ENCODE data around the gene PPP1R8.
A peak's percentile ranks its signal among the peaks of the same experiment; 100 is the strongest.

Gene PPP1R8

GRCh38 chr1:27879374-27880082 lies 48.9 kb downstream of the PPP1R8 start:
- H3K4ac ChIP-seq (ENCODE audit: low read depth in 1 of 2, low read length in 2 of 2): no peak overlapping the region
- no peak for DNase-seq
- H3K18ac ChIP-seq (ENCODE audit: low read depth in 1 of 2, low read length in 2 of 2): no peak overlapping the region
- H3K4me2 ChIP-seq (ENCODE audit: low read length, poor library complexity, severe bottlenecking): no peak overlapping the region
- WGBS: 88% methylated on average over 10 of the region's 10 CpGs
- H3K36me3 ChIP-seq (ENCODE audit: control insufficient read depth in 1 of 2, insufficient read depth in 2 of 2, low read depth in 1 of 2, low read length in 2 of 2): peaks cover 26 to 40% of the 10 kb centered on the region in 2 experiments
- H3K27me3 ChIP-seq (ENCODE audit: control insufficient read depth in 1 of 2, insufficient read depth in 1 of 2, low read length in 2 of 2): no peaks in the 10 kb centered on the region
- no peak overlapping the region for H3K4me3 ChIP-seq (ENCODE audit: insufficient read depth in 1 of 2, low read depth in 1 of 2, low read length in 2 of 2)
- no peak overlapping the region for H3K27ac ChIP-seq (ENCODE audit: low read length, poor library complexity, severe bottlenecking)
- no peak overlapping the region for H2AFZ ChIP-seq (ENCODE audit: low read depth, low read length)
- H2BK15ac ChIP-seq (ENCODE audit: low read depth, poor library complexity, severe bottlenecking): no peak overlapping the region
- H2AK5ac ChIP-seq (ENCODE audit: low read length, severe bottlenecking): no peak overlapping the region
- H4K8ac ChIP-seq (ENCODE audit: low read length): no peak overlapping the region
- no peak overlapping the region for H2BK120ac ChIP-seq (ENCODE audit: low read depth, low read length)
- H3K9me3 ChIP-seq (ENCODE audit: control insufficient read depth, low read length): no peaks in the 10 kb centered on the region
- H3K9ac ChIP-seq (ENCODE audit: low read length): no peak overlapping the region
- peak overlapping the region; percentile 15 for H4K91ac ChIP-seq (ENCODE audit: low read length)
- H2BK12ac ChIP-seq (ENCODE audit: low read length in 2 of 2): no peak overlapping the region
- H3K79me1 ChIP-seq (replicated peaks; ENCODE audit: low read length, poor library complexity, severe bottlenecking): no peaks in the 10 kb centered on the region
- no peak overlapping the region for H3K14ac ChIP-seq (ENCODE audit: low read length in 2 of 2)
- peaks cover 12% of the 10 kb centered on the region for H3K4me1 ChIP-seq (ENCODE audit: control insufficient read depth, insufficient read depth, low read depth, low read length)
- no peak overlapping the region for H3K23ac ChIP-seq (ENCODE audit: low read length in 2 of 2)
- no peak overlapping the region for H2BK5ac ChIP-seq (ENCODE audit: low read depth, low read length, poor library complexity, severe bottlenecking)

- no peak overlapping the region for H2AFZ ChIP-seq (ENCODE audit: low read depth, low read length)
- no peak overlapping the region for H3K4ac ChIP-seq (ENCODE audit: low read depth in 1 of 2, low read length in 2 of 2)
- no peaks in the 10 kb centered on the region for H3K9me3 ChIP-seq (ENCODE audit: control insufficient read depth, low read length)
- no peaks in the 10 kb centered on the region for H3K79me1 ChIP-seq (replicated peaks; ENCODE audit: low read length, poor library complexity, severe bottlenecking)
- WGBS: 96% methylated on average over 6 of the region's 6 CpGs
- H2BK15ac ChIP-seq (ENCODE audit: low read depth, poor library complexity, severe bottlenecking): no peak overlapping the region
- H3K4me3 ChIP-seq (ENCODE audit: insufficient read depth in 1 of 2, low read depth in 1 of 2, low read length in 2 of 2): no peak overlapping the region
- H3K36me3 ChIP-seq (ENCODE audit: control insufficient read depth in 1 of 2, insufficient read depth in 2 of 2, low read depth in 1 of 2, low read length in 2 of 2): peaks cover 41 to 51% of the 10 kb centered on the region in 2 experiments
- no peak overlapping the region for H3K27ac ChIP-seq (ENCODE audit: low read length, poor library complexity, severe bottlenecking)
- H2BK12ac ChIP-seq (ENCODE audit: low read length in 2 of 2): no peak overlapping the region
- H3K4me2 ChIP-seq (ENCODE audit: low read length, poor library complexity, severe bottlenecking): no peak overlapping the region
- DNase-seq: no peak
- no peak overlapping the region for H3K14ac ChIP-seq (ENCODE audit: low read length in 2 of 2)
- no peak overlapping the region for H2BK120ac ChIP-seq (ENCODE audit: low read depth, low read length)
- H2BK5ac ChIP-seq (ENCODE audit: low read depth, low read length, poor library complexity, severe bottlenecking): no peak overlapping the region
- H4K91ac ChIP-seq (ENCODE audit: low read length): no peak overlapping the region
- H3K27me3 ChIP-seq (ENCODE audit: control insufficient read depth in 1 of 2, insufficient read depth in 1 of 2, low read length in 2 of 2): no peaks in the 10 kb centered on the region
- H3K23ac ChIP-seq (ENCODE audit: low read length in 2 of 2): no peak overlapping the region
- H2AK5ac ChIP-seq (ENCODE audit: low read length, severe bottlenecking): no peak overlapping the region
- H3K4me1 ChIP-seq (ENCODE audit: control insufficient read depth, insufficient read depth, low read depth, low read length): peaks cover 5% of the 10 kb centered on the region
- no peak overlapping the region for H3K18ac ChIP-seq (ENCODE audit: low read depth in 1 of 2, low read length in 2 of 2)
- no peak overlapping the region for H4K8ac ChIP-seq (ENCODE audit: low read length)
- no peak overlapping the region for H3K9ac ChIP-seq (ENCODE audit: low read length)
Observed at GRCh38 chr1:27882543-27882903, 51.9 kb downstream of the PPP1R8 start.

DNA sequence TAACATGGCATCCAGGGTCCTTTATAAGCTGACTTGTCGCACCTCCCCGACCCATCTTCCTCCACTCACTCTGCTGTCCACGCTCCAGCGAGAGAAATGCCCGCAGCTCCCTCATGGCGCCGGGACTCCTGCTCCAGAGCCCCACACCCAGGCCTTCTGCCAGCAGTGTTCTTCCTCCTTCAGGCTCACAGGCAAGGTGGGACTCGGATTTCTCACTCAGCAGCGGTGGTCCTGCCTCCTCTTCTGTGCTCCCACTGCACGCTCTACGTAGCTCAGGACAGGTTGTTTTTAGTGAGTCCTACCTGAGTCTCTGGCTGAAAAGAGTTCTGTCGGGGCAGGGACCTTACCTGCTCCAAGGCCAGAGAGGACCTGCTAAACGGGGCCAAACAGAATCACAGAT lies 53.0 kb downstream of the PPP1R8 start:
- no peak overlapping the region for H4K8ac ChIP-seq (ENCODE audit: low read length)
- H3K4me2 ChIP-seq (ENCODE audit: low read length, poor library complexity, severe bottlenecking): no peak overlapping the region
- no peak for DNase-seq
- H2BK5ac ChIP-seq (ENCODE audit: low read depth, low read length, poor library complexity, severe bottlenecking): no peak overlapping the region
- H3K27me3 ChIP-seq (ENCODE audit: control insufficient read depth in 1 of 2, insufficient read depth in 1 of 2, low read length in 2 of 2): no peaks in the 10 kb centered on the region
- no peak overlapping the region for H2BK15ac ChIP-seq (ENCODE audit: low read depth, poor library complexity, severe bottlenecking)
- no peak overlapping the region for H3K14ac ChIP-seq (ENCODE audit: low read length in 2 of 2)
- no peak overlapping the region for H3K4ac ChIP-seq (ENCODE audit: low read depth in 1 of 2, low read length in 2 of 2)
- H3K4me1 ChIP-seq (ENCODE audit: control insufficient read depth, insufficient read depth, low read depth, low read length): peaks cover 5% of the 10 kb centered on the region
- 94% methylated on average over 13 of the region's 13 CpGs for WGBS
- H4K91ac ChIP-seq (ENCODE audit: low read length): no peak overlapping the region
- H2AK5ac ChIP-seq (ENCODE audit: low read length, severe bottlenecking): no peak overlapping the region
- no peak overlapping the region for H3K4me3 ChIP-seq (ENCODE audit: insufficient read depth in 1 of 2, low read depth in 1 of 2, low read length in 2 of 2)
- H3K79me1 ChIP-seq (replicated peaks; ENCODE audit: low read length, poor library complexity, severe bottlenecking): no peaks in the 10 kb centered on the region
- H3K27ac ChIP-seq (ENCODE audit: low read length, poor library complexity, severe bottlenecking): no peak overlapping the region
- no peak overlapping the region for H3K18ac ChIP-seq (ENCODE audit: low read depth in 1 of 2, low read length in 2 of 2)
- no peak overlapping the region for H2BK120ac ChIP-seq (ENCODE audit: low read depth, low read length)
- H3K36me3 ChIP-seq (ENCODE audit: control insufficient read depth in 1 of 2, insufficient read depth in 2 of 2, low read depth in 1 of 2, low read length in 2 of 2): peaks cover 41 to 51% of the 10 kb centered on the region in 2 experiments
- no peak overlapping the region for H3K23ac ChIP-seq (ENCODE audit: low read length in 2 of 2)
- H2BK12ac ChIP-seq (ENCODE audit: low read length in 2 of 2): no peak overlapping the region
- no peak overlapping the region for H2AFZ ChIP-seq (ENCODE audit: low read depth, low read length)
- no peaks in the 10 kb centered on the region for H3K9me3 ChIP-seq (ENCODE audit: control insufficient read depth, low read length)
- H3K9ac ChIP-seq (ENCODE audit: low read length): no peak overlapping the region

DNA sequence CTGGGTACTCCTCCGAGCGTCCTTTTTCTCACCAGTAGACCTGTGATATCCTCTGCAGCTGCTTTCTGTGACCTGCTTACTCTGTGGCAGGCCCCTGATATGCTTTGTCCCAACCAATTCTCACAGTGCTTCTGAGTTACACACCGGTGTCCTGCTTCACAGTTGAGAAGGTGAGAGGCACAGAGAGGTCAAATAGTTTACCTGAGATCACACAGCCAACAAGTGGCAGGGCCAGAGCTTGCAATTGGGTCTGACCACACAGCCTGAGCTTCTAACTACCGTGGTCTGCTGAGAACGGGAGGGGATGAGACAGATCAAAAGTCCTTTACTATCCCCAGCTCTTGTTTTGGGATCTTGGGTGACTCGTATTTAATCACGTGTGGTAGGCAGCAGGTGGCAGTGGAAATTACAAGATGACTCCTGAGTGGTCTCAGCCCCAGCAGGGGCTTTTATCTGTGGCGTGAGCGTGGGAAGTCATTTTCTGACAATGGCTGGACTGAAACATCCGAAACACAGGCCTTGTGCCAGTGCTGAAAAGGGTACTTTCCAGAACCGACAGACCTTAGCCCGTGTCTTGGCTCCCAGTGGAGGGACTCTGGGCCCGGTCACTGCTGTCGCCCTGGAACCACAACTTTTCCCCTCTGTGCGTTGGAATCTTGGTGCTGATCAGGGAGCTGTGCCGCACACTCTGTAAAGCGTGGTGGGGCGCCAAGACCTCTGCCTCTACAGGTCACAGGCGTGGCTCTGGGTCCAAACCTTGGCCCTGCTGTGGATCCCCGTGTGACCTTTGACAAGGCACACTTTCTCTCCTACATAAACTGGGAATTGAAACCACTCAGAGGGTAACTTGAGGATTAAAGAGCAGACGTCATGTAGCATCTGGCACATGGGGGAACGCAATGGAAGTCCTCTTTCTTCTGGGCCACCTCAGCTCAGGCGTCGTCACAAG lies 53.7 kb downstream of the PPP1R8 start:
- Histone ChIP-seq H4K91ac (ENCODE audit: low read length) (no peak overlapping the region), H3K27me3 (ENCODE audit: control insufficient read depth in 1 of 2, insufficient read depth in 1 of 2, low read length in 2 of 2) (no peaks in the 10 kb centered on the region), H3K14ac (ENCODE audit: low read length in 2 of 2) (no peak overlapping the region), H3K36me3 (ENCODE audit: control insufficient read depth in 1 of 2, insufficient read depth in 2 of 2, low read depth in 1 of 2, low read length in 2 of 2) (peaks cover 48 to 49% of the 10 kb centered on the region in 2 experiments), H3K4me2 (ENCODE audit: low read length, poor library complexity, severe bottlenecking) (no peak overlapping the region), H3K4me3 (ENCODE audit: insufficient read depth in 1 of 2, low read depth in 1 of 2, low read length in 2 of 2) (no peak overlapping the region), H2AFZ (ENCODE audit: low read depth, low read length) (no peak overlapping the region), H2AK5ac (ENCODE audit: low read length, severe bottlenecking) (no peak overlapping the region), H3K9me3 (ENCODE audit: control insufficient read depth, low read length) (no peaks in the 10 kb centered on the region), H2BK5ac (ENCODE audit: low read depth, low read length, poor library complexity, severe bottlenecking) (no peak overlapping the region), H3K79me1 (replicated peaks; ENCODE audit: low read length, poor library complexity, severe bottlenecking) (no peaks in the 10 kb centered on the region), H2BK120ac (ENCODE audit: low read depth, low read length) (no peak overlapping the region), H3K23ac (ENCODE audit: low read length in 2 of 2) (no peak overlapping the region), H3K18ac (ENCODE audit: low read depth in 1 of 2, low read length in 2 of 2) (no peak overlapping the region), H3K9ac (ENCODE audit: low read length) (no peak overlapping the region), H3K27ac (ENCODE audit: low read length, poor library complexity, severe bottlenecking) (no peak overlapping the region), H4K8ac (ENCODE audit: low read length) (no peak overlapping the region), H2BK15ac (ENCODE audit: low read depth, poor library complexity, severe bottlenecking) (no peak overlapping the region), H3K4ac (ENCODE audit: low read depth in 1 of 2, low read length in 2 of 2) (no peak overlapping the region), H3K4me1 (ENCODE audit: control insufficient read depth, insufficient read depth, low read depth, low read length) (peaks cover 5% of the 10 kb centered on the region), H2BK12ac (ENCODE audit: low read length in 2 of 2) (no peak overlapping the region)
- no peak for DNase-seq
- 94% methylated on average over 24 of the region's 24 CpGs for WGBS

Data from mesenchymal stem cell (in vitro differentiated cells and primary cell).